GM19193 (cell line): Measurements from ENCODE around the gene CRYBA4.

Experiments used
- POLR2A ChIP-seq: IDR thresholded peaks from 4 replicates; pipeline ENCODE4 v1.6.1; 2011; ENCODE audit not compliant: insufficient read depth, insufficient read length; ENCODE audit errors: extremely low read depth

CRYBA4 gene

GRCh38 chr22:26636296-26636695, 14.5 kb downstream of the CRYBA4 start:
- TF ChIP-seq POLR2A: no peak

- TF ChIP-seq POLR2A: no peak
These were observed 21.0 kb downstream of the CRYBA4 start for GRCh38 chr22:26642465-26643417.

GRCh38 chr22:26643418-26644100, 21.8 kb downstream of the CRYBA4 start:
- TF ChIP-seq POLR2A: no peak

- TF ChIP-seq POLR2A: no peak
These were observed 24.4 kb downstream of the CRYBA4 start for GRCh38 chr22:26646158-26646557.

GRCh38 chr22:26648011-26648497, 26.3 kb downstream of the CRYBA4 start:
- TF ChIP-seq POLR2A: no peak

GRCh38 chr22:26648528-26649388, 27.0 kb downstream of the CRYBA4 start:
- no peak for TF ChIP-seq POLR2A

- TF ChIP-seq POLR2A: no peak
These were observed 29.1 kb downstream of the CRYBA4 start for GRCh38 chr22:26650722-26651421.

- TF ChIP-seq POLR2A: no peak
These were observed 30.1 kb downstream of the CRYBA4 start for GRCh38 chr22:26651815-26652214.

GRCh38 chr22:26656891-26657851, 35.4 kb downstream of the CRYBA4 start, which contains the start of gene MIAT:
Gene MIAT (plus strand): TSS chr22:26657588.
- TF ChIP-seq POLR2A: no peak

- no peak for TF ChIP-seq POLR2A
These were observed 36.4 kb downstream of the CRYBA4 start for GRCh38 chr22:26658161-26658560.

- no peak for TF ChIP-seq POLR2A
These were observed 37.1 kb downstream of the CRYBA4 start for GRCh38 chr22:26658671-26659478.

GRCh38 chr22:26660356-26660755, 38.6 kb downstream of the CRYBA4 start:
- TF ChIP-seq POLR2A: no peak
